ENCODE measurements around the gene B4GALT5.

GRCh38 chr20:49747707-49748524 lies 34.2 kb upstream of the B4GALT5 start:
- TF ChIP-seq USF1 (CRISPR knock-in tag; IDR thresholded peaks at IDR 0.05) = no peak
- TF ChIP-seq ATF3 (CRISPR knock-in tag; conservative IDR thresholded peaks at IDR 0.05) = no peak
- no peak for TF ChIP-seq ARID4B (CRISPR knock-in tag; IDR thresholded peaks at IDR 0.05; ENCODE audit: borderline replicate concordance)
- no peak for TF ChIP-seq CTCF (IDR thresholded peaks at IDR 0.05)
- TF ChIP-seq RELA (CRISPR knock-in tag; IDR thresholded peaks at IDR 0.05; ENCODE audit: borderline replicate concordance) = no peak
